MG63 (cell line): ENCODE results near the gene CACNA1D. TPM values are rescaled to one million over a fixed set of nuclear protein-coding genes. Genes with fewer than 3 reads are reported as not detected.

Experiments used
- DNase-seq: peaks from one replicate; pipeline ENCODE4 v3.0.0-alpha.2; 2020
- H3K27me3 ChIP-seq: fragments of 250-450 bp; sonication (Bioruptor Pico); 2 replicates; pipeline ENCODE4 v1.5.1; 2020; ENCODE audit warnings: mild to moderate bottlenecking, moderate library complexity
- H3K36me3 ChIP-seq: fragments of 250-450 bp; sonication (Bioruptor Pico); 2 replicates; pipeline ENCODE4 v1.5.1; 2020; ENCODE audit warnings: mild to moderate bottlenecking, moderate library complexity
- H3K4me3 ChIP-seq: fragments of 250-450 bp; sonication (Bioruptor Pico); 2 replicates; pipeline ENCODE4 v1.5.1; 2020; ENCODE audit warnings: mild to moderate bottlenecking, moderate library complexity
- H3K9me3 ChIP-seq: fragments of 250-450 bp; sonication (Bioruptor Pico); 2 replicates; pipeline ENCODE4 v1.5.1; 2020; ENCODE audit warnings: mild to moderate bottlenecking, moderate library complexity
- total RNA-seq: library from RNA; depleted of rRNA; stranded (reverse); fragments of >200 nt; shearing (Covaris generic); gene quantifications from 2 replicates; pipeline ENCODE4 v1.2.3, GENCODE V29; 2014; ENCODE audit warnings: low replicate concordance

Gene CACNA1D
- total RNA-seq, 1 experiment from 2014 or later: not detected

- Histone ChIP-seq H3K9me3 (no peaks in the 10 kb centered on the region), H3K36me3 (no peaks in the 10 kb centered on the region), H3K4me3 (no peak overlapping the region), H3K27me3 (no peaks in the 10 kb centered on the region)
- DNase-seq: no peak
Observed at GRCh38 chr3:53774414-53774813, 280.0 kb downstream of the CACNA1D start.

GRCh38 chr3:53775018-53775417 is 280.6 kb downstream of the CACNA1D start:
- Histone ChIP-seq H3K4me3 (no peak overlapping the region), H3K36me3 (no peaks in the 10 kb centered on the region), H3K27me3 (no peaks in the 10 kb centered on the region), H3K9me3 (no peaks in the 10 kb centered on the region)
- DNase-seq: no peak

DNA sequence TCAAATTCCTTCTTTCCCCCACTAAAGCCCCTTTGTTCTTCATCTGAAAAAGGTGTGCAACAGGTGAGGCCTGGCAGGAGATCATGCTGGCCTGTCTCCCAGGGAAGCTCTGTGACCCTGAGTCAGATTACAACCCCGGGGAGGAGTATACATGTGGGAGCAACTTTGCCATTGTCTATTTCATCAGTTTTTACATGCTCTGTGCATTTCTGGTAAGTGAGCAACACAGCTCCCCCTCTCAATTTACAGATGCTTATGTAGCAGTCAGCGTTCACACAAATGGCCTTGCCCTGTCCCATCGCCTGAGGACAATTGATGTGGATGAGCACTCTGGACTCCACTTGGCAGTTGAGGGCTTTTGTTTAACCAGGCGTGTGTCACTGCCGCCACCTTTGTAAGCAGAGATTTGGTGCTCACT is 281.4 kb downstream of the CACNA1D start:
- H3K4me3 ChIP-seq: no peak overlapping the region
- DNase-seq: no peak
- no peaks in the 10 kb centered on the region for H3K9me3 ChIP-seq
- no peaks in the 10 kb centered on the region for H3K36me3 ChIP-seq
- H3K27me3 ChIP-seq: no peaks in the 10 kb centered on the region

DNA sequence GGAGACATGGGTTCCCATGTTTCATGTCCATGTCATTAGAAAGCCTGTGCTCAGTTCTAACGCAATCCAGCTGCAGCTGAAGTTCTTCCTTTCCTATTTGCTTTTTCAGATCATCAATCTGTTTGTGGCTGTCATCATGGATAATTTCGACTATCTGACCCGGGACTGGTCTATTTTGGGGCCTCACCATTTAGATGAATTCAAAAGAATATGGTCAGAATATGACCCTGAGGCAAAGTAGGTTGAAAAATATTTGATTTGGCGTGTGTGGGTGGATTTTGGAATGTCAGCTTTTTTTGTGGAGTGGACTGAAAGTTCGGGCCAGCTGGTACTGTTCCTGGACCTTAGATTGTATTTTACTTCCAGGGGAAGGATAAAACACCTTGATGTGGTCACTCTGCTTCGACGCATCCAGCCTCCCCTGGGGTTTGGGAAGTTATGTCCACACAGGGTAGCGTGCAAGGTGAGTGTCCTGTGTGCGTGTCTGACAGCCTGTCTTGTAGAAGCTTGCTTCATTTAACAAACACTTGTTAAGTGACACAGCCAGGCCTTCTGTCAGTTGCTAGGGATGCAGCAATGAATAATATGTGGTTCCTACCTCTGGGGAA is 282.2 kb downstream of the CACNA1D start:
- H3K4me3 ChIP-seq: no peak overlapping the region
- no peaks in the 10 kb centered on the region for H3K9me3 ChIP-seq
- H3K27me3 ChIP-seq: no peaks in the 10 kb centered on the region
- no peak for DNase-seq
- no peaks in the 10 kb centered on the region for H3K36me3 ChIP-seq

- no peak for DNase-seq
- H3K36me3 ChIP-seq: no peaks in the 10 kb centered on the region
- H3K4me3 ChIP-seq: no peak overlapping the region
- no peaks in the 10 kb centered on the region for H3K27me3 ChIP-seq
- H3K9me3 ChIP-seq: no peaks in the 10 kb centered on the region
Observed at GRCh38 chr3:53777468-53777867, 283.1 kb downstream of the CACNA1D start.

- no peak overlapping the region for H3K4me3 ChIP-seq
- H3K27me3 ChIP-seq: no peaks in the 10 kb centered on the region
- H3K9me3 ChIP-seq: no peaks in the 10 kb centered on the region
- H3K36me3 ChIP-seq: no peaks in the 10 kb centered on the region
- DNase-seq: no peak
Observed at GRCh38 chr3:53778153-53778552, 283.7 kb downstream of the CACNA1D start.

- no peaks in the 10 kb centered on the region for H3K27me3 ChIP-seq
- no peaks in the 10 kb centered on the region for H3K9me3 ChIP-seq
- no peaks in the 10 kb centered on the region for H3K36me3 ChIP-seq
- no peak for DNase-seq
- H3K4me3 ChIP-seq: no peak overlapping the region
Observed at GRCh38 chr3:53780171-53780570, 285.8 kb downstream of the CACNA1D start.

GRCh38 chr3:53780806-53781205 is 286.4 kb downstream of the CACNA1D start:
- H3K9me3 ChIP-seq: no peaks in the 10 kb centered on the region
- H3K36me3 ChIP-seq: no peaks in the 10 kb centered on the region
- no peak for DNase-seq
- H3K4me3 ChIP-seq: no peak overlapping the region
- H3K27me3 ChIP-seq: no peaks in the 10 kb centered on the region

GRCh38 chr3:53787016-53787415 is 292.6 kb downstream of the CACNA1D start:
- DNase-seq: no peak
- no peaks in the 10 kb centered on the region for H3K9me3 ChIP-seq
- no peaks in the 10 kb centered on the region; the same call in 1 of the 2 replicates for H3K27me3 ChIP-seq
- no peaks in the 10 kb centered on the region for H3K36me3 ChIP-seq
- H3K4me3 ChIP-seq: no peak overlapping the region

DNA sequence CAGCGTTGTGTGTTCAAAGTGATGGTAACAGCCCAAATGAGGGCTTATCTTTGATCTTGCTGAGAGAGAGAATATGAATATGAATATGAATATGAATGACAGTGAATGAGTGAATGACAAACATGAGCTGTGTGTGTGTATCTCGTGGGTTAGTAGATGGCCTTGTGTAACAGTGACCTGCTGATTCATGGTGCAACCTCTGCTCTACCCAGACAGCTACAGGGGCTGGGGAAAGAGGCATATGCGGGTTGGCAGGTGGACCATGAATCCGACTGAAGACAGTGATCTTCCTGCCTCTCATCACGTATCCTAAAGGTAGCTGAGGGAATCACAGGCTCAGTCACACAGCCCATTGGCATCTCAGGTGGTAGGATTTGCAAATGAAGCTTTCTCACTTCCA is 293.6 kb downstream of the CACNA1D start:
- Histone ChIP-seq H3K36me3 (no peaks in the 10 kb centered on the region), H3K4me3 (no peak overlapping the region), H3K9me3 (no peaks in the 10 kb centered on the region), H3K27me3 (no peaks in the 10 kb centered on the region; the same call in 1 of the 2 replicates)
- DNase-seq: no peak

GRCh38 chr3:53789459-53789858 is 295.0 kb downstream of the CACNA1D start:
- no peak for DNase-seq
- H3K27me3 ChIP-seq: no peaks in the 10 kb centered on the region; the same call in 1 of the 2 replicates
- H3K4me3 ChIP-seq: no peak overlapping the region
- H3K9me3 ChIP-seq: no peaks in the 10 kb centered on the region
- no peaks in the 10 kb centered on the region for H3K36me3 ChIP-seq

- no peak for DNase-seq
- H3K27me3 ChIP-seq: no peaks in the 10 kb centered on the region; the same call in 1 of the 2 replicates
- H3K36me3 ChIP-seq: no peaks in the 10 kb centered on the region
- H3K9me3 ChIP-seq: no peaks in the 10 kb centered on the region
- H3K4me3 ChIP-seq: no peak overlapping the region
Observed at GRCh38 chr3:53790470-53790869, 296.1 kb downstream of the CACNA1D start.

GRCh38 chr3:53791317-53791716 is 296.9 kb downstream of the CACNA1D start:
- no peaks in the 10 kb centered on the region for H3K9me3 ChIP-seq
- no peak for DNase-seq
- no peak overlapping the region for H3K4me3 ChIP-seq
- H3K36me3 ChIP-seq: no peaks in the 10 kb centered on the region
- no peaks in the 10 kb centered on the region; the same call in 1 of the 2 replicates for H3K27me3 ChIP-seq

DNA sequence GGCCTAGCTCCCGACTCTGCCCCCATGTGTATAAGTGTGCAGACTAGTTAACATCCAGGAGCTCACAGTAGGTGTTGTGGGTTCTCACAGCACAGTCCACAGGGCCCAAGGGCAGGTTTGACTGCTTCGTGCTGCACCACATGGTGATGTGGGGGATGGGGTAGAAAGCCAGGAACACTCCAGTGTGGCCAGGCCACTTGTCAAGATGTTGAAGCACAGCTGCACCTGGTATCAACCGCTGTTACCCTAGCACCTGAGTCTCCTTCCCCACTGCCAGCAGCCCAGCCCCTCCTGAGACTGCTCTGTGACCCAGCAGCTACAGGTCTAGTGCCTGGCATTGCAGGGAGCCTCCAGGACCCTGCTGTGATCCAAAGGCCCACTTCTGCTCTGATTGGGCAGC is 298.5 kb downstream of the CACNA1D start:
- no peaks in the 10 kb centered on the region; the same call in 1 of the 2 replicates for H3K27me3 ChIP-seq
- H3K36me3 ChIP-seq: no peaks in the 10 kb centered on the region
- H3K4me3 ChIP-seq: no peak overlapping the region
- H3K9me3 ChIP-seq: no peaks in the 10 kb centered on the region
- DNase-seq: no peak

GRCh38 chr3:53794597-53794996 is 300.2 kb downstream of the CACNA1D start:
- no peak for DNase-seq

DNA sequence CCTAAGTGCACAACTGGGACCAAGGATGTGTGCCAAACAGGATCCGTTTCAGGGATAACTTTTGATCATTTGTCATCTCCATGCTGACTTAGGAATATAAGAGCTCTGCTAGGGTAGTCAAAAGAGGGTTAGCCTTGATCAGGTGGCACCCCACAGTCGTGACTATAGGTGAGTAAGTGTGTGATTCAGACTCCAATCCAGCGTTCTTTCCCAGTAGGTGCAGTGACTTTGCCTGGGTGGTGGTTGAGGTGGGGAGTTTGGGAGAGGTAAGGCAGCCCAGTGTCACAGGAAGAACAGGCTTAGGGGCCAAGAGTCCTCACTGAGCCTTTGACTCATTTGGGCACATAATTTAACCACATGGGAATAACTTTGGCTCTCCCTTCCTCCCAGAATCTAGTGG is 300.8 kb downstream of the CACNA1D start:
- no peak for DNase-seq
- Histone ChIP-seq H3K27me3 (no peaks in the 10 kb centered on the region), H3K4me3 (no peak overlapping the region), H3K9me3 (no peaks in the 10 kb centered on the region), H3K36me3 (no peaks in the 10 kb centered on the region)

More at GRCh38 chr3:53794597-53794996, 300.2 kb downstream of the CACNA1D start:
- Histone ChIP-seq H3K27me3 (no peaks in the 10 kb centered on the region; the same call in 1 of the 2 replicates), H3K36me3 (no peaks in the 10 kb centered on the region), H3K9me3 (no peaks in the 10 kb centered on the region), H3K4me3 (no peak overlapping the region)

GRCh38 chr3:53795789-53796560 is 301.6 kb downstream of the CACNA1D start:
- Histone ChIP-seq H3K4me3 (no peak overlapping the region), H3K36me3 (no peaks in the 10 kb centered on the region)
- DNase-seq: no peak

DNA sequence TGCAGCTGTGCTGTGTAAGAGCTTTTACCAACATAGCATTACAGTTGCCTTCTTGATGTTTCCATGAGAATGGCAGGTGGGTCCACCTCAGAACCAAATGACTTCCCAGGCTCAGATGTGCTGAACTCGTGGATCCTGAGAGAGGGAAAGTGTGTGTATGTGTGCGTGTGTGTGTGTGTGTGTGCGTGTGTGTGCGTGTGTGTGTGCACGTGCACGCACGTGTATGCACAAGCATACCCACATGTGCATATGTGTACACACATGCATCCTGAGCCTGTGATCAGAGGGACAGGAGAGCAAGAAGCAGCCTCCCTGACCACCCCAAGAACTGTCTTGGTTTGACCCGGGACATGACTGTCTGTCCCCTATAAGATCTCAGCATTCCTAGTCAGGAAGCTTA is 303.7 kb downstream of the CACNA1D start:
- no peaks in the 10 kb centered on the region for H3K27me3 ChIP-seq
- no peaks in the 10 kb centered on the region for H3K36me3 ChIP-seq
- H3K4me3 ChIP-seq: no peak overlapping the region
- DNase-seq: no peak
- no peaks in the 10 kb centered on the region for H3K9me3 ChIP-seq

More at GRCh38 chr3:53795789-53796560, 301.6 kb downstream of the CACNA1D start:
- no peaks in the 10 kb centered on the region for H3K9me3 ChIP-seq
- H3K27me3 ChIP-seq: no peaks in the 10 kb centered on the region
